Loucy (cell line): ENCODE data around the gene DNAH1.

Experiments
- H2AFZ ChIP-seq: fragments of 200-600 bp; sonication (generic); 2 replicates; pipeline ENCODE4 v1.6.0; 2016; ENCODE audit warnings: antibody characterized with exemption, mild to moderate bottlenecking, low read length, moderate library complexity
- H3F3A ChIP-seq: fragments of 200-600 bp; 2 replicates; pipeline ENCODE4 v1.6.0; 2016; ENCODE audit warnings: antibody characterized with exemption, low read depth, mild to moderate bottlenecking
- H3K27me3 ChIP-seq: fragments of 200-600 bp; sonication (generic); 2 replicates; pipeline ENCODE4 v1.6.1; 2014; ENCODE audit warnings: low read length, mild to moderate bottlenecking; ENCODE audit not compliant: insufficient read depth, poor library complexity, severe bottlenecking
- H3K36me3 ChIP-seq: fragments of 200-600 bp; sonication (generic); 2 replicates; pipeline ENCODE4 v1.6.1; 2016; ENCODE audit warnings: low read length; ENCODE audit not compliant: insufficient read depth
- H3K4me1 ChIP-seq: fragments of 200-600 bp; sonication (generic); 2 replicates; pipeline ENCODE4 v1.5.1; 2014; ENCODE audit warnings: low read length, mild to moderate bottlenecking; ENCODE audit not compliant: insufficient read depth, poor library complexity, severe bottlenecking
- H3K4me2 ChIP-seq: fragments of 200-600 bp; sonication (generic); 2 replicates; pipeline ENCODE4 v1.6.0; 2014; ENCODE audit warnings: antibody characterized with exemption, low read length, low read depth, mild to moderate bottlenecking; ENCODE audit not compliant: poor library complexity, severe bottlenecking
- H3K4me3 ChIP-seq: fragments of 200-600 bp; sonication (generic); 2 replicates; pipeline ENCODE4 v1.5.1; 2014; ENCODE audit warnings: low read length, mild to moderate bottlenecking, mixed read lengths; ENCODE audit not compliant: poor library complexity, severe bottlenecking
- H3K79me2 ChIP-seq: fragments of 200-600 bp; sonication (generic); 2 replicates; pipeline ENCODE4 v1.6.1; 2014; ENCODE audit warnings: low read length; ENCODE audit not compliant: insufficient read depth
- H3K9ac ChIP-seq: fragments of 200-600 bp; sonication (generic); 2 replicates; pipeline ENCODE4 v1.6.0; 2014; ENCODE audit warnings: mild to moderate bottlenecking, low read depth, low read length, moderate library complexity; ENCODE audit not compliant: poor library complexity, severe bottlenecking
- H3K9me2 ChIP-seq: fragments of 200-600 bp; sonication (generic); replicated peaks from 2 replicates; pipeline ENCODE4 v1.6.1; 2016; ENCODE audit warnings: low read depth, low read length, mixed read lengths
- H3K9me3 ChIP-seq: fragments of 200-600 bp; sonication (generic); 2 replicates; pipeline ENCODE4 v1.6.1; 2014; ENCODE audit warnings: mild to moderate bottlenecking, antibody characterized with exemption, low read length, low read depth; ENCODE audit not compliant: insufficient read depth
- H4K20me1 ChIP-seq: fragments of 200-600 bp; sonication (generic); 2 replicates; pipeline ENCODE4 v1.6.0; 2014; ENCODE audit warnings: antibody characterized with exemption, low read length, mild to moderate bottlenecking; ENCODE audit not compliant: insufficient read depth, poor library complexity, severe bottlenecking
- CTCF ChIP-seq: fragments of 200-600 bp; sonication (generic); conservative IDR thresholded peaks from 2 replicates; pipeline ENCODE4 v1.5.1; 2014; ENCODE audit warnings: mild to moderate bottlenecking, antibody characterized with exemption, low read length
- EZH2phosphoT487 ChIP-seq: fragments of 200-600 bp; IDR thresholded peaks from 2 replicates; pipeline ENCODE4 v1.6.1; 2018; ENCODE audit warnings: antibody characterized with exemption, mild to moderate bottlenecking, moderate library complexity, borderline replicate concordance

Gene DNAH1

GRCh38 chr3:52294320-52295150, 21.6 kb upstream of the DNAH1 start:
- H3K79me2 ChIP-seq = peaks cover 2% of the 10 kb centered on the region; the same call in 1 of the 2 replicates
- H3K4me2 ChIP-seq = no peak overlapping the region
- H3K36me3 ChIP-seq = no peaks in the 10 kb centered on the region
- no peaks in the 10 kb centered on the region for H3F3A ChIP-seq
- H3K4me1 ChIP-seq = peaks cover 11% of the 10 kb centered on the region
- no peaks in the 10 kb centered on the region for H3K9me2 ChIP-seq
- no peak overlapping the region for H3K9ac ChIP-seq
- H3K27me3 ChIP-seq = no peaks in the 10 kb centered on the region
- no peaks in the 10 kb centered on the region for H4K20me1 ChIP-seq
- H2AFZ ChIP-seq = no peak overlapping the region
- TF ChIP-seq EZH2phosphoT487 = no peak
- no peak for TF ChIP-seq CTCF
- no peak overlapping the region for H3K4me3 ChIP-seq
- no peaks in the 10 kb centered on the region for H3K9me3 ChIP-seq

GRCh38 chr3:52295671-52296208, 20.4 kb upstream of the DNAH1 start:
- no peak for TF ChIP-seq CTCF
- TF ChIP-seq EZH2phosphoT487 = no peak
- Histone ChIP-seq H3K27me3 (no peaks in the 10 kb centered on the region), H3K9me2 (no peaks in the 10 kb centered on the region), H4K20me1 (no peaks in the 10 kb centered on the region), H3K4me2 (no peak overlapping the region), H3K4me3 (no peak overlapping the region), H3K36me3 (no peaks in the 10 kb centered on the region), H3F3A (no peaks in the 10 kb centered on the region), H3K4me1 (peaks cover 12% of the 10 kb centered on the region), H2AFZ (no peak overlapping the region), H3K9ac (no peak overlapping the region), H3K79me2 (no peaks in the 10 kb centered on the region), H3K9me3 (no peaks in the 10 kb centered on the region)

GRCh38 chr3:52297242-52298148, 18.6 kb upstream of the DNAH1 start:
- Histone ChIP-seq H3K4me2 (no peak overlapping the region), H3K4me1 (peaks cover 12% of the 10 kb centered on the region), H3K9ac (no peak overlapping the region), H3K79me2 (no peaks in the 10 kb centered on the region), H4K20me1 (no peaks in the 10 kb centered on the region), H3K36me3 (no peaks in the 10 kb centered on the region), H3K27me3 (no peaks in the 10 kb centered on the region), H2AFZ (no peak overlapping the region), H3K9me2 (no peaks in the 10 kb centered on the region), H3F3A (no peaks in the 10 kb centered on the region), H3K4me3 (no peak overlapping the region), H3K9me3 (no peaks in the 10 kb centered on the region)
- no peak for TF ChIP-seq CTCF
- TF ChIP-seq EZH2phosphoT487 = no peak
